Stimulated activated CD8-positive, alpha-beta memory T cell treated with anti-CD3 and anti-CD28 coated beads, Interleukin-4, amount 100 ng/mL, for 24 hours (primary cell): ENCODE results near the gene RNF130.

ENCODE experiments used
- DNase-seq: peaks from one replicate; pipeline ENCODE4 v3.0.0-alpha.2; 2020; ENCODE audit warnings: low read depth

The RNF130 gene

GRCh38 chr5:180084638-180085561, 13.3 kb upstream of the RNF130 start:
- DNase-seq = no peak

GRCh38 chr5:180083529-180084060, 12.0 kb upstream of the RNF130 start:
- DNase-seq = no peak

- DNase-seq = no peak
These were observed 11.3 kb upstream of the RNF130 start for GRCh38 chr5:180082633-180083420.

- no peak for DNase-seq
These were observed 9.9 kb upstream of the RNF130 start for GRCh38 chr5:180081481-180081880.

- DNase-seq = no peak
These were observed 9.1 kb upstream of the RNF130 start for GRCh38 chr5:180080486-180081280.

GRCh38 chr5:180079702-180080466, 8.3 kb upstream of the RNF130 start:
- DNase-seq = no peak

- no peak for DNase-seq
These were observed 6.8 kb upstream of the RNF130 start for GRCh38 chr5:180078348-180078747.

GRCh38 chr5:180077594-180078284, 6.2 kb upstream of the RNF130 start:
- no peak for DNase-seq

- no peak for DNase-seq
These were observed 4.1 kb upstream of the RNF130 start for GRCh38 chr5:180075703-180076102.

- DNase-seq = no peak
These were observed 2.9 kb upstream of the RNF130 start for GRCh38 chr5:180074462-180074861.

- no peak for DNase-seq
These were observed 997 bp upstream of the RNF130 start for GRCh38 chr5:180072556-180072955.

GRCh38 chr5:180072256-180072548, 643 bp upstream of the RNF130 start:
- DNase-seq = no peak

- DNase-seq = no peak
These were observed 616 bp downstream of the RNF130 start for GRCh38 chr5:180070756-180071530.

- DNase-seq = no peak
These were observed 1.8 kb downstream of the RNF130 start for GRCh38 chr5:180069589-180070247.

- DNase-seq = no peak
These were observed 3.0 kb downstream of the RNF130 start for GRCh38 chr5:180068519-180069090.

- no peak for DNase-seq
These were observed 3.6 kb downstream of the RNF130 start for GRCh38 chr5:180067986-180068385.

- no peak for DNase-seq
These were observed 11.4 kb downstream of the RNF130 start for GRCh38 chr5:180060192-180060591.

- DNase-seq = no peak
These were observed 12.2 kb downstream of the RNF130 start for GRCh38 chr5:180059326-180059725.

GRCh38 chr5:180056153-180056552, 15.4 kb downstream of the RNF130 start:
- no peak for DNase-seq
